Keratinocyte (primary cell): ENCODE measurements around the gene CWC22. TPM values are rescaled to one million over a fixed set of nuclear protein-coding genes. Genes with fewer than 3 reads are reported as not detected.

Experiments used
- DNase-seq: peaks from one replicate; pipeline ENCODE4 v3.0.0-alpha.2; 2011; ENCODE audit warnings: low read depth, missing footprints, low spot score
- FAIRE-seq: peaks from 2 replicates; lab custom pipeline; 2011; peaks lifted over from hg19 to GRCh38; lab: Jason Lieb, UNC
- H2AFZ ChIP-seq: 2 replicates; pipeline ENCODE4 v1.6.0; 2012; ENCODE audit warnings: low read length, control low read depth, inconsistent platforms; ENCODE audit not compliant: control insufficient read depth
- H3K27ac ChIP-seq: 2 replicates; pipeline ENCODE4 v1.5.1; 2011; ENCODE audit warnings: low read length; ENCODE audit not compliant: control insufficient read depth, insufficient read depth
- H3K27me3 ChIP-seq: 3 replicates; pipeline ENCODE4 v1.6.0; 2011; ENCODE audit warnings: low read length; ENCODE audit not compliant: control insufficient read depth, insufficient read depth; ENCODE audit errors: extremely low read depth
- H3K36me3 ChIP-seq, 2 experiments: 2 replicates in 1 of 2; 3 replicates in 1 of 2; pipeline ENCODE4 v1.5.1; 2011; ENCODE audit warnings: low read length in 2 of 2, mild to moderate bottlenecking in 1 of 2; ENCODE audit not compliant: control insufficient read depth in 2 of 2, insufficient read depth in 2 of 2; ENCODE audit errors: extremely low read depth in 1 of 2
- H3K4me1 ChIP-seq: 3 replicates; pipeline ENCODE4 v1.5.1; 2011; ENCODE audit warnings: low read length; ENCODE audit not compliant: control insufficient read depth, insufficient read depth; ENCODE audit errors: extremely low read depth
- H3K4me2 ChIP-seq: 3 replicates; pipeline ENCODE4 v1.6.0; 2011; ENCODE audit warnings: low read depth, low read length; ENCODE audit not compliant: control insufficient read depth, insufficient read depth; ENCODE audit errors: extremely low read depth
- H3K4me3 ChIP-seq, 3 experiments: fragments of 200-600 bp in 1 of 3; sonication (generic) in 1 of 3; 2 replicates in 2 of 3; 3 replicates in 1 of 3; pipeline ENCODE4 v1.5.1; 2011 to 2016; ENCODE audit warnings: low read length in 3 of 3, mild to moderate bottlenecking in 3 of 3, control low read depth in 2 of 3, inconsistent platforms in 1 of 3, low read depth in 1 of 3, mixed read lengths in 1 of 3, mixed run types in 1 of 3, moderate library complexity in 1 of 3; ENCODE audit not compliant: control insufficient read depth in 2 of 3, insufficient read depth in 2 of 3; ENCODE audit errors: extremely low read depth in 1 of 3
- H3K79me2 ChIP-seq: 2 replicates; pipeline ENCODE4 v1.6.0; 2012; ENCODE audit warnings: low read length; ENCODE audit not compliant: control insufficient read depth, insufficient read depth
- H3K9ac ChIP-seq: 3 replicates; pipeline ENCODE4 v1.6.0; 2011; ENCODE audit warnings: low read length; ENCODE audit not compliant: control insufficient read depth, insufficient read depth; ENCODE audit errors: extremely low read depth
- H3K9me1 ChIP-seq: 3 replicates; pipeline ENCODE4 v1.6.0; 2011; ENCODE audit warnings: low read length; ENCODE audit not compliant: control insufficient read depth, insufficient read depth; ENCODE audit errors: extremely low read depth
- H3K9me3 ChIP-seq: 2 replicates; pipeline ENCODE4 v1.5.1; 2012; ENCODE audit warnings: low read depth, low read length; ENCODE audit not compliant: control insufficient read depth
- H4K20me1 ChIP-seq: 3 replicates; pipeline ENCODE4 v1.6.0; 2011; ENCODE audit warnings: low read length; ENCODE audit not compliant: control insufficient read depth, insufficient read depth; ENCODE audit errors: extremely low read depth
- EZH2 ChIP-seq: IDR thresholded peaks from one replicate; pipeline ENCODE4 v1.6.1; 2012; ENCODE audit warnings: inconsistent platforms, mild to moderate bottlenecking, low read length, moderate library complexity
- dilution Hi-C: fragments of 300-500 bp; cut with MboI; formaldehyde crosslinking; loops from one replicate; pipeline ENCODE4 v1.7.0; 2020; ENCODE audit warnings: low sequenced_read_pairs; ENCODE audit not compliant: extremely low pct_ligation_motif_present
- polyA plus RNA-seq, 5 experiments: library from polyadenylated mRNA; depleted of rRNA in 3 of 5; stranded (reverse) in 3 of 5; stranded (forward) in 1 of 5; unstranded in 1 of 5; fragments of >200 nt; gene quantifications; 1 replicate in 1 of 5; 2 replicates in 3 of 5; 3 replicates in 1 of 5; pipeline versions ENCODE4 v1.2.1 to v1.2.3, GENCODE V29; 2011 to 2012; ENCODE audit warnings: missing spikeins in 2 of 5, low read depth in 1 of 5, low replicate concordance in 1 of 5
- TF ChIP-seq, protein P1 (sequence below), 3 experiments: IDR thresholded peaks in 1 of 3; conservative IDR thresholded peaks in 1 of 3; optimal IDR thresholded peaks in 1 of 3; 2 replicates in 2 of 3; 3 replicates in 1 of 3; pipeline versions ENCODE3 to v1.5.1; 2011; ENCODE audit warnings: low read length in 3 of 3, mild to moderate bottlenecking in 3 of 3, moderate library complexity in 2 of 3, control low read depth in 1 of 3, inconsistent platforms in 1 of 3; ENCODE audit not compliant: insufficient read depth in 2 of 3; ENCODE audit errors: extremely low read depth in 1 of 3

Gene CWC22
- polyA plus RNA-seq, 1 donor (not counting 4 experiments of a cell fraction or from before 2014, with no cell fraction given): 8.8 TPM

DNA sequence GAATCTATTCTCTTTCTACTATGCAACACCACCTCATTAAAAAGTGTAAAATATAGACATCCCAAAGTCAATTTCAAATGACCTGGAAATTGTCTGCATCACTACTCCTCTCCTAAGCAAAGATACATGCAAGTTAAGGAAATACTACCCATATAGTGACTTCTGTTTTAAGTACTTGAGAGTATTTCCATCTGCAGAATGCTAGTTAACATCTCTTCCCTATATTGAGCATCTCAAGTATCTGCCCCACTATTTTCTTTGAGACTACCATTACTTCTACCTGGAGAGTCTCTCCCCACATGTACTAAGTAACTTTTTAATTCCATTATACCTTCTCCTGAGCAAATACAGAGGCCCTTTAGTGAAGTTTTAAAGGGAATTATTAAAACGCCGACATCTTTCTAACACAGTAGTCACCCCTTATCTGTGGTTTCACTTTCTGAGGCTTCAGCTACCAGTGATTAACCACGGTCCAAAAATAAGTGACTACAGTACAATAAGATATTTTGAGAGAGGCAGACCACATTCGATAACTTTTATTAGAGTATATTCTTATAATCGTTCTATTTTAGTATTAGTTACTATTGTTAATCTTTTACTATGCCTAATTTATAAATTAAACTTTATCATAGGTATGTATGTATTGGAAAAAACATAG, 21.8 kb downstream of the CWC22 start:
- Histone ChIP-seq H3K4me1 (no peaks in the 10 kb centered on the region), H3K27me3 (no peaks in the 10 kb centered on the region), H3K9me3 (no peaks in the 10 kb centered on the region), H3K36me3 (peaks cover 0 to 3% of the 10 kb centered on the region in 2 experiments), H3K4me2 (no peak overlapping the region), H3K9ac (no peak overlapping the region), H2AFZ (no peak overlapping the region), H3K79me2 (no peaks in the 10 kb centered on the region), H3K4me3 (no peak overlapping the region), H3K27ac (no peak overlapping the region), H3K9me1 (no peaks in the 10 kb centered on the region), H4K20me1 (no peaks in the 10 kb centered on the region)
- FAIRE-seq (no peak), DNase-seq (no peak)
- dilution Hi-C loops: no loop called here
- TF ChIP-seq, protein P1, sequence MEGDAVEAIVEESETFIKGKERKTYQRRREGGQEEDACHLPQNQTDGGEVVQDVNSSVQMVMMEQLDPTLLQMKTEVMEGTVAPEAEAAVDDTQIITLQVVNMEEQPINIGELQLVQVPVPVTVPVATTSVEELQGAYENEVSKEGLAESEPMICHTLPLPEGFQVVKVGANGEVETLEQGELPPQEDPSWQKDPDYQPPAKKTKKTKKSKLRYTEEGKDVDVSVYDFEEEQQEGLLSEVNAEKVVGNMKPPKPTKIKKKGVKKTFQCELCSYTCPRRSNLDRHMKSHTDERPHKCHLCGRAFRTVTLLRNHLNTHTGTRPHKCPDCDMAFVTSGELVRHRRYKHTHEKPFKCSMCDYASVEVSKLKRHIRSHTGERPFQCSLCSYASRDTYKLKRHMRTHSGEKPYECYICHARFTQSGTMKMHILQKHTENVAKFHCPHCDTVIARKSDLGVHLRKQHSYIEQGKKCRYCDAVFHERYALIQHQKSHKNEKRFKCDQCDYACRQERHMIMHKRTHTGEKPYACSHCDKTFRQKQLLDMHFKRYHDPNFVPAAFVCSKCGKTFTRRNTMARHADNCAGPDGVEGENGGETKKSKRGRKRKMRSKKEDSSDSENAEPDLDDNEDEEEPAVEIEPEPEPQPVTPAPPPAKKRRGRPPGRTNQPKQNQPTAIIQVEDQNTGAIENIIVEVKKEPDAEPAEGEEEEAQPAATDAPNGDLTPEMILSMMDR (optimal IDR thresholded peaks at IDR 0.05 in 1 of 3, IDR thresholded peaks at IDR 0.05 in 1 of 3, conservative IDR thresholded peaks at IDR 0.05 in 1 of 3; ENCODE audit: extremely low read depth in 1 of 3, insufficient read depth in 2 of 3, low read length in 3 of 3): no peak

DNA sequence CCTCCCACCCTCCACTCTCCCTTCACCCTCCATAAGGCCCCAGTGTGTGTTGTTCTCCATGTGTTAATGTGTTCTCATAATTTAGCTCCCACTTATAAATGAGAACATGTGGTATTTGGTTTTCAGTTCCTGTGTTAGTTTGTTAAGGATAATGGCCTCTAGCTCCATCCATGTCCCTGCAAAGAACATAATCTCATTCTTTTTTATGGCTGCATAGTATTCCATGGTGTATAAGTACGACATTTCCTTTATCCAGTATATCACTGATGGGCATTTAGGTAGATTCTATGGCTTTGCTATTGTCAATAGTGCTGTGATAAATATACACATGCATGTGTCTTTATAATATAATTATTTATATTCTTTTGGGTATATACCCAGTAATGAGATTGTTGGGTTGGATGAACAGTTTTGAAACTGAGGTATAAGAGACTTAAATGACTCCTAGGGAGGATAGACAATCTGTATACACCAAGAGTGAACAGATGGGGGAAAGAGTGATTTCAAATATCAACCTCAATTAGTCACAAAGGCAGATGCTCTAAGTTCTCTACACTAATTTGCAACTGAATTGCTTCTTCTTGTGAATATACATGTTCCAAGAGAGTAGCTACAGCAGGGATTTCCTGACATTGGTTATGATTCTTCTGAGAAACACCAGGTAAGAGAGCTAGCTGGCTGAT, 23.7 kb downstream of the CWC22 start:
- DNase-seq (no peak), FAIRE-seq (no peak)
- H4K20me1 ChIP-seq: no peaks in the 10 kb centered on the region
- dilution Hi-C loops: no loop called here
- no peak overlapping the region for H2AFZ ChIP-seq
- H3K4me2 ChIP-seq: no peak overlapping the region
- H3K9ac ChIP-seq: no peak overlapping the region
- H3K4me1 ChIP-seq: no peaks in the 10 kb centered on the region
- H3K79me2 ChIP-seq: no peaks in the 10 kb centered on the region
- H3K4me3 ChIP-seq: no peak overlapping the region
- no peaks in the 10 kb centered on the region for H3K9me3 ChIP-seq
- no peaks in the 10 kb centered on the region for H3K27me3 ChIP-seq
- TF ChIP-seq, protein P1 (optimal IDR thresholded peaks at IDR 0.05 in 1 of 3, IDR thresholded peaks at IDR 0.05 in 1 of 3, conservative IDR thresholded peaks at IDR 0.05 in 1 of 3; ENCODE audit: extremely low read depth in 1 of 3, insufficient read depth in 2 of 3, low read length in 3 of 3): no peak
- TF ChIP-seq EZH2: no peak
- peaks cover 0 to 3% of the 10 kb centered on the region in 2 experiments for H3K36me3 ChIP-seq
- H3K27ac ChIP-seq: no peak overlapping the region
- no peaks in the 10 kb centered on the region for H3K9me1 ChIP-seq
